Stimulated activated CD4-positive, alpha-beta T cell treated with anti-CD3 and anti-CD28 coated beads, Interleukin-4, amount 100 ng/mL, for 24 hours (primary cell): Measurements from ENCODE around the gene GSTK1.
"Not testable (repeated sequence)": the region's sequence is repeated elsewhere in the genome, so short reads cannot be mapped to it uniquely, and the experiment has no call there.

Experiments
- DNase-seq: peaks from one replicate; pipeline ENCODE4 v3.0.0-alpha.2; 2020

Gene GSTK1

DNA sequence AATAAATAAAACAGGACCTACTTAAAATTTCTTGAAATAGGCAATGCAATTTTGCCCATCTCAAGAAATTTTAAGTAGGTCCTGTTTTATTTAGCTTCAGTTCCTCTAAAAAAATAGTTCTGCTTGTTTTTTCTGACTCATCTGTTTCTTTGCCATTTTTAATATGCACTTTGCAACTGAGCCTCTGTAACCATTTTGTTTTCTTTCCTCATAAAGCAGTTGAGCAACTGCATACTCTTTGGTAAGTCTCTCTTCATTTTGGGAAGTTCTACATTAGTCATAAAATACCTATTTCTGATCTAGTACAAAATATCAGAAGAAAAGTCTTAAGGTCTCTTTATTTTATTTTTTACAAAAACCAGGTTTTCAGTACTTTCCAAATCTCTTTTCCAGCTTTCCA, 23.4 kb upstream of the GSTK1 start:
- DNase-seq = no peak

- peak; percentile 75 for DNase-seq
These were observed 22.7 kb upstream of the GSTK1 start for GRCh38 chr7:143240291-143241168.

DNA sequence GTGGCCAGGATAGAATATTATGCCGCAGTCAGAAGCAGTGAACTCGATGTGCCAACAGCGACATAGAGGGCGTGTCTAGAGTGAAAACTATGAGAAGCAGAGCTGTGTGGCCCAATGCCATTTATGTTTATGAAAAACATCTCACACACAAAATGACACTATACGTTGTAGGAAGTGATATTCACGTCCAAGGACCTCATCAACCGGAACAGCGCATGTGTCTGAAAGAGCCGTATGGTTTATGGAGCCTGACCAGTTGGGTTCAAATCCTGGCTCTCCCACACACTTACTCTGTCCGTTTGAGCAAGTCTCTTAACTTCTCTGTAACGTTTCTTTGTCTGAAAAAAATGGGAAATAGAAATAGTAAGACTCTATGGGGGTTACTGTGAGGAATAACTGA, 20.9 kb upstream of the GSTK1 start:
- no peak for DNase-seq

DNA sequence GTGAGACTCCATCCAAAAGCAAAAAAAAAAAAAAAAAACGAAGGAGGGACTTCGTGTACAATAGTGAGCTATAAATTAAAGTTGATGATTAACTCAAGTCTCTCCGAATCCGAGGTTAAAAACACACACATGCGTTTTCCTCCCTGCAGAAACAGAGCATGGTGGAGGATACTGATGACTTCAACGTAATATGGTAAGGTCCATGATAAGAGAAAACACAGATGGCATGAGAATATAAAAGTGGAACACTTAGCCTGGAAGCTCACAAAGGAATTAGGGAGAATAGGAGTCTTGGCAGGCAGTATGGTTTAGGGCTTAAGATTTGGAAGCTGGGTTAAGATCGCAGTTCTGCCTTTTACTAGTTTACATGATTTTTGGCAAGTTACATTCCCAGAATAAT, 20.1 kb upstream of the GSTK1 start:
- DNase-seq = no peak

- DNase-seq = no peak
These were observed 19.6 kb upstream of the GSTK1 start for GRCh38 chr7:143243614-143244013.

- DNase-seq = no peak
These were observed 18.9 kb upstream of the GSTK1 start for GRCh38 chr7:143244321-143244720.

DNA sequence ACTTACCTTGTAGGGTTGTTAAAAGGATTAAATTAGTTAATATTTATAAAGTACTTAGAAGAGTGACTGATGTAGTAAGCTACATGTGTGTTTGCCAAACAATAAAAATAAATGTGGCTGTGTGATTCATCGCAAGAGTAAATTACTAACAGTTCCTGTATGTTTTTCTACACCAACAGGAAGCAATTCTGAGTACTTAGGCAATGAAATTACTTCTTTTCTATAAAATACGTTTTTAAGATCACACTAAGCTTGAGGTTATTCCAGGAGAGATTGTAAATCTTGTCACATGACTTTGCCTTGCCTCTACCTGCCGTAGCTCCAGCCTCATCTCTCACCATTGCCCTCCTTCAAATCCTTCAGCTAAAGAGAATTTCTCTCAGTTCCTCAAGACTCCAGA, 18.1 kb upstream of the GSTK1 start:
- DNase-seq = no peak

DNA sequence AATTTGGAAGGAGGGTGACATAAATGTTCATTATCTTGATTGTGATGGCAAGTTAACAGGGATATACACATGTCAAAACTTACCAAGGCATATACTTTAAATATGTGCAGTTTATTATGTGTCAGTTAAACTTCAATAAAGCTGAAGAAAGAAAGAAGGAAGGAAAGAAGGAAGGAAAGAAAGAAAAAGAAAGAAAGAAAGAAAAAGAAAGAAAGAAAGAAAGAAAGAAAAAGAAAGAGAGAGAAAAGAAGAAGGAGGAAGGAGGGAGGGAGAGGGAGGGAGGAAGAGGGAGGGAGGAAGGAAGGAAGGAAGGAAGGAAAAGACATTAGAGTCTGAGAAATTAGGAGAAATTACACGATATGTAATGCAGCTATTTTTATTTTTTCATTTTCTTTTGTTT, 15.9 kb upstream of the GSTK1 start:
- no peak for DNase-seq

- no peak for DNase-seq
These were observed 14.4 kb upstream of the GSTK1 start for GRCh38 chr7:143248761-143249354.

DNA sequence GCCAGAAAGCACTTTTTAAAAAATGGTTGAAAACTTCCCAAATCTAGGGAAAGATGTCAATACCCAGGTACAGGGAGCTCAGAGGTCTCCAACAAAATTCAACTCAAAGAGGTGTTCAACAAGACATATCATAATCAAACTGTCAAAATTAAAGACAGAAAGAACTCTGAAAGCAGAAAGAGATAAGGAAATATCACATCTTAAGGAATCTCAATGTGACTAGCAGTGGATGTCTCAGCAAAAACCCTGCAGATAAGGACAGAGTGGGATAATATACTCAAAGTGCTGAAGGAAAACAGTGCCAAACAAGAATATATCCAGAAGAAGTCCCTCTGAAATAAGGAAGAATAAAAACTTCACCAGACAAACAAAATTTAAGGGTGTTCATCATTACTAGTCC, 13.0 kb upstream of the GSTK1 start:
- no peak for DNase-seq

DNA sequence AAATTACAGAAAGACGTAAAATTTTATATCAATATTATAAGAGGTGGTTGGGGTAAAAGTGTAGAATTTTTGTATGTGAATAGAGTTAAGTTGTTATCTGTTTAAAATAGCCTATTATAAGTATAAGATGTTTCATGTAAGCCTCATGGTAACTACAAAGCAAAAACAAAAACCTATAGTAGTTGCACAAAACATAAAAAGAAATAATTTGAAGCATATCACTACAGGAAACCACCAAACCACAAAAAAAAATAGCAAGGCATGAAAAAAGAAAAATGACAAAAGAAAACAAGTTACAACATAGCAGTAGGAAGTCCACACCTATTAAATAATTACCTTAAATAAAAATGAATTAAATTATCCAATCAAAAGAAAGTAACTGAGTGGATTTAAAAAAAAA, 12.4 kb upstream of the GSTK1 start:
- no peak for DNase-seq

DNA sequence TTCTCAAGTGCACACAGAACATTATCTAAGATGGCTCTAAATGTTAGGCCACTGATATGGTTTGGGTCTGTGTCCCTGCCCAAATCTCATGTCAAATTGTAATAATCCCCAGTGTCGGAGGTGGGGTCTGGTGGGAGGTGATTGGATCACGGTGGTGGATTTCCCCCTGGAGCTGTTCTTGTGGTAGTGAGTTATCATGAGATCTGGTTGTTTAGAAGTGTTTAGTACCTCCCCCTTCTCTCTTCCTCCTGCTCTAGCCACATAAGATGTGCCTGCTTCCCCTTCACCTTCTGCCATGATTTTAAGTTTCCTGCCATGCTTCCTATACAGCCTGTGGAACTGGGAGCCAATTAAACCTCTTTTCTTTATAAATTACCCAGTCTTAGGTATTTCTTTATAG, 11.2 kb upstream of the GSTK1 start:
- DNase-seq = no peak

GRCh38 chr7:143255564-143255963, 7.7 kb upstream of the GSTK1 start:
- no peak for DNase-seq

- no peak for DNase-seq
These were observed 6.9 kb upstream of the GSTK1 start for GRCh38 chr7:143256325-143256724.

DNA sequence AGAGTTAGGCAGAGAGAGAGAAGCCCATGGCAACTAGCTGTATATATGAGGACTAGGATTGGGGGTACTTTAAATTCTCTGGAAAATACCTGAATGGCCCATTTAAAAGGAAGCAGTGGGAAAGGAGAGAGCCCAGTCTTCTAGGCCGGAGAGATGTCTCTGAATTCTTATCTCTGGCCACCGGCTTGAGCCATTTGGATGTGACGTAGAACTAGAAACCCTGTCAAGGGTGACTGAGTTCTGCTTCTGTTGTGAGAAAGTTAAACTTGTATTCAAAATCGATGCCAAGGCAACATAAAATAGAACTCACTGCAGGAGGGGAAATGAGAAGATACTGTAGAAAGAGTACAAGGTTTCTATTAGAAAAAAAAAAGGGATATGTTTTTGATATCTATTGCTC, 6.3 kb upstream of the GSTK1 start:
- DNase-seq = no peak

GRCh38 chr7:143257501-143257900, 5.7 kb upstream of the GSTK1 start:
- no peak for DNase-seq

GRCh38 chr7:143258831-143259230, 4.4 kb upstream of the GSTK1 start:
- no peak for DNase-seq

GRCh38 chr7:143259765-143260164, 3.5 kb upstream of the GSTK1 start:
- no peak for DNase-seq

DNA sequence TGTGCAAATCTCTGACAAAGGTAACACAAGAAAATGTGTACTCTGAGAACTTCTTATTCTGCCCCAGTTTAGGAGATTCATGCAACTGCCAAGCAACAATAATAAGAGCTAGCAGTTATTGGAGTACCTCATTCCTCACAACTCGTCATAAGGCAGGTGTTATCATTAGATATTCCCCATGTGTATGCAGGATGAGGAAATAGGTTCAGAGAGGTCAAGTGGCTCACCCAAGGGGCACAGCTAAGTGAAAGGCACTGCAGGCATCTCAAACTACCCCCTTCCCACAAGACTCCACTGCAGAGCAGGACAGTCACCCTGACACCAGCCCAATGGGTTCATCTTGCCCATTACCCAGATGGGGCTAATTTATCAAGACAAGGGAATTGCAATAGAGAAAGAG, 1.3 kb upstream of the GSTK1 start:
- no peak for DNase-seq

- DNase-seq = not testable (repeated sequence)
These were observed 941 bp downstream of the GSTK1 start for GRCh38 chr7:143264196-143264568.

DNA sequence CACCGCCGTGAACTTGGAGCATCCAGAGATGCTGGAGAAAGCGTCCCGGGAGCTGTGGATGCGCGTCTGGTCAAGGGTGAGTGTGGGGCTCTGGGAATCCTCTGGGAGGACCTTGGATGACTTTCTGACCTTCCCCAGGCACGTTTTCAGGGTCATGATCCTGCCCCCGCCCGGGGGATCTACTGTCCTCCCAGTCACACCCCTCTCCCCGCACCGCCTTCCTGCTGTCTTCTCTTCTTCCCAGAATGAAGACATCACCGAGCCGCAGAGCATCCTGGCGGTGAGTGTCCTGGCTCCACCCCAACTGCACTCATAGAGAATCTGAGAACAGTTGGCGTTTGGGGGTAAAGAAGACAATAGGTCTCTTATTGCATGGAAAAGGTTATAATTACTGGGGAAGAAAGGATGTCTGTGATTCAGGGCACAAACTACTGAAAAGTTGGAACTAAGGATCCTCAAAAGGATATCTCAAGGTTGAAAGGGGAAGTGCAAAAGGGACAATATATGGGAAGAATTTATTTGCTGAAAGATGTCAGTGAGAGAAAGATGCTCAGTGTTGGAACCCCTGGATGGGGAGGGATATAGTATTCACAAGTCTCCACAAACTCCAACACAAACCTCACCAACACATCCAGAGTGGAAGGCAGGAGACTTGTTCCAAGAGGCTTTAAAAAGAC, 1.9 kb downstream of the GSTK1 start:
- no peak for DNase-seq

DNA sequence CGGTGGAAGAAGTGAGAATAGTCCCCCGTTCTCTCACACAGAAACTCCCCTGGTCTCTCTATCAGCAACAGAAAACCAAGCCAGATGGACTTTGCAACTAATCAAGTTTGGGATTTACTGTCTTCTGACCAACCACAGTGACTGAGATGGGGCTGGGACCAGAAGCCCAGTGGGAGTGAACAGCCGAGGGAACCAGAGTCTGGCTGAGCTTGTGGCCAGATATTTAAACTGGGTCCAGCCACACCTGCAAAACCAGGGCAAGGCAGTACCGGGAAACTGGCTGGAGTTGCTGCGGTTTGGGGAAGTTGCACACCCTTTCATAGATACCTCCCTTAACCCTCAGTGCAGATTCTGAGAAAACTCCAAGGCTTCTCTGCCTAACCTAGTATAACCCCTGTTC, 6.0 kb downstream of the GSTK1 start:
- no peak for DNase-seq

DNA sequence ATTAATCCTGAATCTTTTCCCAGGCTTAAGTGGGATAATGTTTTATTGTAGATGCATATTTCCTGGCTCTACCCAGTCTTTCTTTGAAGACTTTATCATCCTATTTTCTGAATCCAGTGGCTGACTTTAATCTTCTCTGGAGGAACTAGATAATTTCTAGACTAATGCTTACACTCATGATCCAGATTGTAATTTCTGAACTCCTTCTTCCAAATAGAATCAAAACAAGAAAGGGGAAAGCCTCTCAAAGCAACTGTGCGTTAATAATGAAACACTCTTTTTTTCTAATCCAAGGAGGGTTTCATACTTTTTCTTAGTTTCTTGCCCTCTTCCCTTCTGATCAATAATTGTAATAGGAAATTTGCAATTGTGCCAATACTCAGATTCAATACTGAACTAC, 8.0 kb downstream of the GSTK1 start:
- DNase-seq = no peak

DNA sequence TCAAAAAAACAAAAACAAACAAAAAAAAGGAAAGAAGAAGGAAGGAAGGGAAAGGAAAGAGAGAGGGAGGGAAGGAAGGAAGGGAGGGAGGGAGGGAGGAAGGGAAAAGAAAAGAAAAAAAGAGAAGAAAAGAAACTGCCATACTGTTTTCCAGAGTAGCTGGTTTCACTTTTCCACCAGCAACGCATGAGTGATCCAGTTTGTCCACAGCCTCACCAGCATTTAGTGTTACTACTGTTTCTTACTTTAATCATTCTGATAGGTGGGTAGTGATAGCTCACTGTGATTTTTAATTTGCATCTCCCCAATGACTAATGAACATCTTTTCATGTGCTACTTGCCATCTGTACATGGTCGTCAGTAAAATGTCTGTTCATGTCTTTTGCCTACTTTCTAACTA, 9.6 kb downstream of the GSTK1 start:
- no peak for DNase-seq
